Measurements from ENCODE around the gene CA4.
"Not testable (repeated sequence)": the region's sequence is repeated elsewhere in the genome, so short reads cannot be mapped to it uniquely, and the experiment has no call there.

Gene CA4

GRCh38 chr17:60108712-60109111 is 41.1 kb upstream of the CA4 start:
- TF ChIP-seq, protein P1, sequence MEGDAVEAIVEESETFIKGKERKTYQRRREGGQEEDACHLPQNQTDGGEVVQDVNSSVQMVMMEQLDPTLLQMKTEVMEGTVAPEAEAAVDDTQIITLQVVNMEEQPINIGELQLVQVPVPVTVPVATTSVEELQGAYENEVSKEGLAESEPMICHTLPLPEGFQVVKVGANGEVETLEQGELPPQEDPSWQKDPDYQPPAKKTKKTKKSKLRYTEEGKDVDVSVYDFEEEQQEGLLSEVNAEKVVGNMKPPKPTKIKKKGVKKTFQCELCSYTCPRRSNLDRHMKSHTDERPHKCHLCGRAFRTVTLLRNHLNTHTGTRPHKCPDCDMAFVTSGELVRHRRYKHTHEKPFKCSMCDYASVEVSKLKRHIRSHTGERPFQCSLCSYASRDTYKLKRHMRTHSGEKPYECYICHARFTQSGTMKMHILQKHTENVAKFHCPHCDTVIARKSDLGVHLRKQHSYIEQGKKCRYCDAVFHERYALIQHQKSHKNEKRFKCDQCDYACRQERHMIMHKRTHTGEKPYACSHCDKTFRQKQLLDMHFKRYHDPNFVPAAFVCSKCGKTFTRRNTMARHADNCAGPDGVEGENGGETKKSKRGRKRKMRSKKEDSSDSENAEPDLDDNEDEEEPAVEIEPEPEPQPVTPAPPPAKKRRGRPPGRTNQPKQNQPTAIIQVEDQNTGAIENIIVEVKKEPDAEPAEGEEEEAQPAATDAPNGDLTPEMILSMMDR (IDR thresholded peaks at IDR 0.05; ENCODE audit: low read depth, low read length, missing control alignments) = no peak
- no peak overlapping the region for H3K4me3 ChIP-seq (ENCODE audit: low read depth, low read length)
- no peak for DNase-seq (ENCODE audit: low read depth)

- no peak overlapping the region for H3K4me3 ChIP-seq (ENCODE audit: low read depth, low read length)
- TF ChIP-seq, protein P1 (IDR thresholded peaks at IDR 0.05; ENCODE audit: low read depth, low read length, missing control alignments) = no peak
- no peak for DNase-seq (ENCODE audit: low read depth)
Observed at GRCh38 chr17:60109161-60109560, 40.6 kb upstream of the CA4 start.

GRCh38 chr17:60110586-60110985 is 39.2 kb upstream of the CA4 start:
- TF ChIP-seq, protein P1 (IDR thresholded peaks at IDR 0.05; ENCODE audit: low read depth, low read length, missing control alignments) = no peak
- DNase-seq (ENCODE audit: low read depth) = no peak
- H3K4me3 ChIP-seq (ENCODE audit: low read depth, low read length) = no peak overlapping the region

GRCh38 chr17:60111661-60112060 is 38.1 kb upstream of the CA4 start:
- H3K4me3 ChIP-seq (ENCODE audit: low read depth, low read length); DNase-seq (ENCODE audit: low read depth): not testable (repeated sequence)

GRCh38 chr17:60115364-60115763 is 34.4 kb upstream of the CA4 start:
- not testable (repeated sequence) for H3K4me3 ChIP-seq (ENCODE audit: low read depth, low read length); DNase-seq (ENCODE audit: low read depth)

GRCh38 chr17:60116196-60116595 is 33.6 kb upstream of the CA4 start:
- DNase-seq (ENCODE audit: low read depth); H3K4me3 ChIP-seq (ENCODE audit: low read depth, low read length): not testable (repeated sequence)

GRCh38 chr17:60119162-60119561 is 30.6 kb upstream of the CA4 start:
- not testable (repeated sequence) for DNase-seq (ENCODE audit: low read depth); H3K4me3 ChIP-seq (ENCODE audit: low read depth, low read length)

DNA sequence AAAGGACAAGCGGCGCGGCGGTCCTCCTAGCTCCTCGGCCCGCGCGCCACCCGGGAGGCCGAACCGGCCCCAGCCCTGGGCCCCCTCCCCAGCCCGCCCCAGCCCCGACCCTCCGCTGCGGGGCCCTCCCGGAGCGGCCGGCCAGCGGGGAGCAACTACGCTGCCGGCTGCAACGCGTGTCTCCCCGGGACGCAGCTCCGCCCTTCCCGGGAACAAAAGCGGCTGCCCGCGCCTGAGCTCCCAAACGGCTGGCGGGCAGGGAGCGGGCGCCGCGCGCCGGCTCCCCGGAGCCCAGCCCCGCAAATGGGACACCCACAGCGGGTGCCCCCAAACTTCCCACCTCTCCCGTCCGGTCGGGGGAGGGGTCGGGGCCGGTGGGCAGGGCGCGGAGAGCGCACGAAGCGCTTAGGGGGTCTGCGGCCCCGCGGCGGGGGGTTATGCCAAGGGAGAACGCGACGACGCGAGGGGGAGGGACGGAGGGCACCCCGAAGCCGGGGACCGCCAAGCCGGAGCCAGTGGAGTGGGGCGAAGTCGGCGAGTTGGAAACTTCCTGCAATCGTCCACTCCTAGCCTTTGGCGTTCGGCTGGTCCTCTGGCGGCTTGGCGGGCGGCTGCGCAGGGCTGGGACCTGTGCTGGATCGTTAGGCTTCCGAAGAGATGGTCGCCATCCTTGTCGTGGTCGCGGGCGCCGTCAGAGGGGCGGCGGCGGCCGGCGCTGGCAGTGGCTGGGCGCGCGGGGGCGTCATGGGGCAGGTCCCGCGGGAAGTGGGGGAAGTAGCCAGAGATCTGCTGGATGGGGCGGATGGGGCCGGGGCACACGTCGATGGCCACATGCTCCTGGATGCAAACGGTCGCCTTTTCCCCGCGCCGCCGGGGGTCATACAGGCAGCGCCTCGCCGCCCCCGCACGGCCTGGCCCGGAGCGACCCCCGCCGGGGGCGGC is 29.7 kb upstream of the CA4 start:
- not testable (repeated sequence) for DNase-seq (ENCODE audit: low read depth); H3K4me3 ChIP-seq (ENCODE audit: low read depth, low read length)

DNA sequence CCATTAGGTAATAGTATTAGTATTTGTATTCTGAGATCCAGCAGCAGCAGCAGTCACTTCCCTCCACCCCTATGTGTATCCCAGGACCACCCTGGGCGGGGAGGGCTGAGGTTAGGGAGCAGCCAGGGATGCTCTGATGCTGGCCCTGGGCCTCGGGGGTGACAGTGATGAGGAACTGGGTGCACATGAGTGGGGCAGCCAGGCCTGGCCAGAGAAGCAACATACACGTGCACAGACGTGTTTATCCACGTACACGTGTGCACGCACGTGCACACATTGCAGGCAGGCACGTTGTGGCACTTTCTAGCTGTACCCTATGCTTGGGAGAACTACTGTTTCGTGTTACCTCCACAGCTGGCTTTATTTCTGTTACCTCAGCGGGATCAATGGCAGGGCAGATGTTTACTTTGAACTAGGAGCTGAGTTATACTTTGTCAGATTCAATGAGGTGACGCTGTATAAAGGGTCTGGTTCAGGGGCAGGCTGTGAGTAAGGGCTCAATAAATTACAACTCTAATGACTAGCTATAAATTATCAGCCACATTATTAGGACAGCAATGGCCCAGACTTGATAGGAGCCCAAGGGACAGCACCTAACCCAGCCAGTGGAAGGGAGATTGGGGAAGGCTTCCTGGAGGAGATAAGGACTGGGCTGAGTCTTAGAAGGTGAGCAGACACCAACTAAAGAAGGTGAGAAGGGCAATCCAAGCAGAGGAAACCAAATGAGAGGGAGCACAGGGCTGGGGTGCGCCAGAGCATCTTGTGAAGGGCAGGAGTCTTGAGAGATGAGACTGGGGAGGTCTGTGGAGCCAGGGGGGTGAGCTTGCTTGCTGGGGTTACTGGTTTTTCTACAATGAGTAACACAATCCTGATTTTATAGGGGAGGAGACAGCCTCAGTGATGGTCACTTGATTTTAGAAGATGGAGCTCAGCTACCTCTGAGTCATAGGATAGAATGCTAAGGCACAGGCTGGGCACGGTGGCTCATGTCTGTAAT is 22.4 kb upstream of the CA4 start:
- no peak for DNase-seq (ENCODE audit: low read depth)
- H3K4me3 ChIP-seq (ENCODE audit: low read depth, low read length) = no peak overlapping the region
- TF ChIP-seq, protein P1 (IDR thresholded peaks at IDR 0.05; ENCODE audit: low read depth, low read length, missing control alignments) = no peak
